IPS-18c (cell line): Measurements from ENCODE around the gene CIBAR2.
"Not testable (repeated sequence)": the region's sequence is repeated elsewhere in the genome, so short reads cannot be mapped to it uniquely, and the experiment has no call there.

Source experiments
- H3K4me3 ChIP-seq: 2 replicates; pipeline ENCODE4 v1.7.0; 2013; ENCODE audit warnings: low read depth, mild to moderate bottlenecking, low read length, moderate library complexity; ENCODE audit not compliant: insufficient read depth
- H3K9me3 ChIP-seq: one replicate; pipeline ENCODE4 v1.6.1; 2013; ENCODE audit warnings: mild to moderate bottlenecking, low read length, moderate library complexity; ENCODE audit not compliant: control insufficient read depth, insufficient read depth

The CIBAR2 gene

GRCh38 chr16:85134076-85134788 is 22.0 kb upstream of the CIBAR2 start:
- H3K4me3 ChIP-seq, result no peak overlapping the region
- no peaks in the 10 kb centered on the region for H3K9me3 ChIP-seq

DNA sequence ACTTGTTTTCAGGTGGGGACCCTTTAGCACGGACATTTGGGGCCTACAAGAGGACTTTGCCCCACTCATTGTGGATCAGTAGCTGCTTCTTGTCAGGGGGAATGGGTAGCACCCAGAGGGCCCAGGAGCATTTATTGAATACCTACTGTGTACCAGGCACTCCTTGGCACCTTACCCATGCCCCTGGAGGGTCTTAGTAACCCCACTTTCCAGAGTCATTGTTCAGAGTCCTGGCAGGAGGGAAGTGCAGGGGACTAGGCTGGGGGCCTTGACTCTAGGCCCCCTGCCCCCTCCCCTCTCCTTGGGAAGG is 21.0 kb upstream of the CIBAR2 start:
- no peaks in the 10 kb centered on the region for H3K9me3 ChIP-seq
- no peak overlapping the region for H3K4me3 ChIP-seq

DNA sequence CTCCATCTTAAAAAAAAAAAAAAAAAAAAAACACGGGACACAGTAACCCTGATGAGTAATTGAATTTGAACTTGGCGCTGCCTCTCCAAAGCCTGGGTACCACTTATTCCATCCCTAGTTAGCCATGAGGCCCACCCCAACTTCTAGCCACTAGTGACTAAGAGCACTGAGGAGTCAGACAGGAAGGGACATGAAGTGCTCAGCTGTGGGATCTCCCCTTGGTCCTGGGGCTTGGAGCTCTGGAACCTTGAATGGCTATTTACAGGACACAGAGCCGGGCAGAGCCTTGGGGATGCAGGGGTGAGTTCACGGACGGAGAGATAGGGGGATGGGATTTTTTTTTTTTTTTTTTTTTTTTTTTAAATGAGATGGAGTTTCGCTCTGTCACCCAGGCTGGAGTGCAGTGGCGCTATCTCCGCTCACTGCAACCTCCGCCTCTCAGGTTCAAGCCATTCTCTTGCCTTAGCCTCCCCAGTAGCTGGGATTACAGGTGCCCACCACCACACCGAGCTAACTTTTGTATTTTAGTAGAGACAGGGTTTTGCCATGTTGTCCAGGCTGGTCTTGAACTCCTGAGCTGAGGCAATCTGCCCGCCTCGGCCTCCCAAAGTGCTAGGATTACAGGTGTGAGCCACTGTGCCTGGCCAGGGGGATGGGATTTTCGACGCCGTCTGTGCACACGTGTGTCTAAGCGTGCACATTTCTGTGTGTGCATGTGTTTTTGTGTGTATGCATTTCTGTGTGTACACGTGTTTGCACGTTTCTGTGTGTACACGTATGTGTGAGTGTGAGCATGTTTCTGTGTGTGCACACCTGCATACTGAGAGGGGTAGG is 20.4 kb upstream of the CIBAR2 start:
- Histone ChIP-seq H3K4me3 (no peak overlapping the region), H3K9me3 (no peaks in the 10 kb centered on the region)

DNA sequence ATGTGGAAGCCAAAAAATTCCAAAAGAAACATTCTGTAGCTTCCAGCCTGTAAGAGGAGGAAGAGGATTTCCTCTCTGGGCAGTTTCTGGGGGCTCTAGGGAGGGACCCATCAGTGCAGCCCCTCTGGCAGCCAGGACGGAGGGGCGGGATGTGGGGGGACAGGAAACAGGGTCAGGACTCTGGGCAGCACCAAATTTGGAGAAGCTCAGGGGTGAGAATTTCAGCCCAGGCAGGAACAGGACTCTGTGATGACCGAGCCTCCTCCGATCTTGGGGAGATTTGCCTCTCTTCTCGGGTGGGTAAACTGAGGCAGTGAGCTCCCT is 18.4 kb upstream of the CIBAR2 start:
- Histone ChIP-seq H3K9me3 (no peaks in the 10 kb centered on the region), H3K4me3 (no peak overlapping the region)

DNA sequence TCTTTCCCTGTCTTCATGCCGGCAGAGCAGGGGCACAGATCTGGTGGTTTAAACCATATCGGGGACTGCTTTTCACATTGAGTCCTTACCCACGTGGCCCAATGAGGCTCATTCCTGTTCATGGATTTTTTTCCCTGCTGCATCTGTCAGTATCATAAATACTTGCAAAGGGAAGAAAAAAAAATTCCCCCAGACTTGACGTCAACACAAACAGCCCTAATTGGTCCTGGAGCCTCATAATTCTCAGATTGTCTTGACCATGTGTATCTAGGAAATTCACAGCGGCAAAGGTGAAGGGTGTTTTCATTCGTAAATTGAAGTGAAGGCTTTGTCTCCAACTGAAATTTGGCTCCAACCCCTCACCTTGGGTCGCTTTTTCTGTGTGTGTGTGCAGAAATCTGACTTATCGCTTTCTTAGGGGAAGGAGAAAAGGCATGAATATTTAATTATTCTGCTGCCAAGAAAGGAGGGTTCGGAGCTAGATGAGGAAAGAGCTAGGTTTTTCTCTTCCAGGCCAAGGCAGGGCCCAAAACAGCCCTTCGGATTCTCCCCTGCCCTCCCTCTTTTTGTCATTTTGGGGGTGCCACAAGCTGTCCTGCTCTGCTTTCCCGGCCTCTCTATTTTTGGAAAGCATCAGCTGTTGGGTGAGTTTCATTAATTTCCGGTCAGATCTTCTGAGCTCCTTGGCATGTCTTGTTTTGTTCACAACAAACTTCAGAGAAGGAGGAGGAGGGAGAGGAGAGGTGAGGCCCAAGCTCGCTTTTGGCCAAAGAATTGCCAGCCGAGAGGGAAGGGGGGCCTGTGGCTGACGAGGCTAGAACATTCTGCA is 17.8 kb upstream of the CIBAR2 start:
- Histone ChIP-seq H3K9me3 (no peaks in the 10 kb centered on the region), H3K4me3 (no peak overlapping the region)

DNA sequence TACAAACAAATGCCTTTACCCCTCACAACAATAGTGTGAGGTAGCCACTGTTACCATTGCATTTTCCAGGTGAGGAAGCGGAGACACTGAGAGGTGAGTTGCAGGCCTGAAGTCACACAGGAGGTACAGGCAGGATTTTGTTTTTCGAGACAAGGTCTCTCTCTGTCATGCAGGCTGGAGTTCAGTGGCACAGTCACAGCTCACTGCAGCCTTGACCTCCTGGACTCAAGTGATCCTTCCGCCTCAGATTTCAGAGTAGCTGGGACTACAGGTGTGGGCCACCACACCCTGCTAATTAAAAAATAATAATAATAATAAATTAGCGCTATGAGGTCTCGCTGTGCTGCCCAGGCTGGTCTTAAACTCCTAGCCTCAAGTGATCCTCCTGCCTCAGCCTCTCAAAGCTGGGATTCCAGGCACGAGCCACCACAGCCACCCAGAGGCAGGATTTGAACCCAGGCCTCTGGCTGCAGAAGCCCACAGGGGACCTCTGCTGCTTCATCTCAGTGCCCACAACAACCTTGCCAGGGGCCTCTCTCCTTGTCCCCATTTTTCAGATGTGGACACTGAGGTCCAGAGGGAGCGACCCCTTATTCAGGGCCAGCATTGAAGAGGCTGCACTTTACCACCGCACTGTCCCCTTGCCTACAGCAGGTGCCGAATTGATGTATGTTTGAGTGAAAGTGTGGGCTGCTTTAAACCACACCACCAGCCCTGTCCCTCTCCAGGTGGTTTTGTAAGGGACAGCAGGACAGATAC is 16.0 kb upstream of the CIBAR2 start:
- H3K9me3 ChIP-seq, result no peaks in the 10 kb centered on the region
- H3K4me3 ChIP-seq, result no peak overlapping the region

GRCh38 chr16:85127379-85127723 is 15.1 kb upstream of the CIBAR2 start:
- H3K9me3 ChIP-seq, result no peaks in the 10 kb centered on the region

DNA sequence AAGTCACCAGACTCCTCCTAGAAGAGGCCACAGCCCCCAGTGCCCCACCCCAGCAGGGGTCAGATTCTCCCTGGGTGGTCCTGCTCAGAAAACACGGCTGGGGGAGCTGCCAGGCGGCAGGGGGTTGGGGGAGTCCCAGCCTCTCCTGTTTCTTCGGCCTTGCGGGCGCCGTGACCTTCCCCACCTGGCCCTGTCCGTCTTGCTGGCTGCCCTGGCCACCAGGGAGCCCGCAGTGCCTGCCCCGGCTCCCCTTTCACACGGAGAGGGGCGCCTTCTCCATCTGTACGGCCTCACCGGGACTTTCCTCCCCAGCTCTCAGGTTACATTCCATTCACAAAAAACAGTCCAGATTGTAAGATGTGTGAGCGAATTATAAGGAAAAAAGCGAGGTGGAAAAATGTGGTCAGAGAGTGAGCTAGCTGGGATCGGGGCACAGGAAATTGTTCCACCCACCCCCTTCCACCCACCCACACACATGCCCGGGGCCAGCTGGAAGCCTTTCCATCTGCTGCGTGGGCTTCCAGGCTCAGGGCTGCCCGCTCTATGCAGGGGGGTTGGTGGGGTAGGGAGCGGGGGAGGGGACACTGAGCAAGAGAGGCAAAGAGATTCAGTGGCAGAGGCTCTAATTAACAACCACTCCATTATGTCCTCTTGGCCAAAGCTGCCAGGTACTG is 14.6 kb upstream of the CIBAR2 start:
- no peak overlapping the region for H3K4me3 ChIP-seq
- no peaks in the 10 kb centered on the region for H3K9me3 ChIP-seq

More at GRCh38 chr16:85127379-85127723, 15.1 kb upstream of the CIBAR2 start:
- H3K4me3 ChIP-seq, result no peak overlapping the region

DNA sequence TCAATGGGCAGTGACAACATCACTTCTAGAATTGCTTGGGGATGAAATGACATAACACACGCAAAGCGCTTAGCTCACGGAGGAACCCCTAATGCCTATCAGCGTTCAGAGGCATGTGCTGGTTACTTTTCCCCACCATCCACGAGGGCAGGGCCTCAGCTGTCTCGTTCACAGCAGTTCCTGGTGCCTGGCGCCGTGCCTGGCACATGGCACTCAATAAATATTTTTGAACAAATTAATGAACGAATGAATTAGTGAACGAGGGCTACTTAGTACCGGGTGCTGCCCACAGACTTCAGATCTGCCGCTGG is 14.1 kb upstream of the CIBAR2 start:
- Histone ChIP-seq H3K9me3 (no peaks in the 10 kb centered on the region), H3K4me3 (no peak overlapping the region)

DNA sequence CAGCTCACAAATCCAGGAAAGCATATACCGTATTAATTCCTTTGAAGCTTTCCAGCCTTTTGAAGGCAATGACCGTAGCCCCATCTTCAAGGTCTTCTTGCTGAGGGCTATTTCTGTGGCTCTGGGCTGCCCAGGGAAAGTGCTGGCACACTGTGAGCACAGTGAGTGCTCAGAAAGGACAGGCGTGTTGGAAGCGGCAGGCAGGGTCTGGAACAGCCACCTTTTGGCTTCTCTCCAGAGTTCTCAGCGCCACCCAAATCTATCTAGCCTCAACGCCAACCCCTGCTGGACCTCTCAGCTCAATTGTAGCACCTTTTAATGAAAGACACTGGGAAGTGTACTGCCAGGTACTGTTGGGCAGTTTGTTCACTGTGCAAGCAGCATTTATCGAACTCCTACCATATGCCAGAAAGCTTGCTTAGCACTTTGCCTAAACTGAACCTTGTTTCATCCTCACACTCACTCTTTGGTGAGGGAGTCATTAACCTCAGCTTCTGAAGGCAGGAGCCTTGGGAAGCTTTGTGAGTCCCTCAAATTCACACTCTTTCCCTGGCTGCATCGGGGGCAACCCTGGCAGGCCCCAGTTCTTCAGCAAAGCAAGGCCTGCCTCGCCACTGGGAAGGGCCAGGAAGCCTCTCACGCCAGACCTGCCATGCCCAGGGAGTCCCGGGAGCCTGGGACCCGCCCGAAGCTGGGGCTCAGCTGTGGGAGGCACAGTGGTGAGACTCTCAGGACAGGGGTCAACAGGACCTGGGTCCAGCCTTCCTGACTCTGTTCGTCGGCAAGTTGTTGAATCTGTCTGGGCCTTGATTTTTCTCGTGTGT is 13.5 kb upstream of the CIBAR2 start:
- H3K9me3 ChIP-seq, result no peaks in the 10 kb centered on the region
- H3K4me3 ChIP-seq, result no peak overlapping the region

GRCh38 chr16:85124636-85125346 is 12.5 kb upstream of the CIBAR2 start:
- Histone ChIP-seq H3K9me3 (no peaks in the 10 kb centered on the region), H3K4me3 (no peak overlapping the region)

GRCh38 chr16:85123891-85124635 is 11.8 kb upstream of the CIBAR2 start:
- H3K9me3 ChIP-seq, result no peaks in the 10 kb centered on the region
- H3K4me3 ChIP-seq, result no peak overlapping the region

DNA sequence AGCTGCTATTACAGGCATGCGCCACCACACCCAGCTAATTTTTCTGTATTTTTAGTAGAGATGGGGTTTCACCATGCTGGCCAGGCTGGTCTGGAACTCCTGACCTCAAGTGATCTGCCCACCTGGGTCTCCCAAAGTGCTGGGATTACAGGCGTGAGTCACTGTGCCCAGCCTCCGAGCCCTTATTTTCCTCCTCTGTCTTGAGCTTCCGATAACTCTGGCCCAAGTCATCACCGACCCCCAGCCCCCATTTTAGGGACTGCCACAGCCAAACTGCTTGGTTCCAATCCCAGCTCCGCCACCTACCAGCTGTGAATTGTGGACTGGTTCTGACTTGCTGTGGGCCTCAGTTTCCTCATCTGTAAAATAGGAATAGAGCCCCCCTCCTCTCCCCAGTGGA is 11.2 kb upstream of the CIBAR2 start:
- not testable (repeated sequence) for H3K4me3 ChIP-seq, H3K9me3 ChIP-seq

DNA sequence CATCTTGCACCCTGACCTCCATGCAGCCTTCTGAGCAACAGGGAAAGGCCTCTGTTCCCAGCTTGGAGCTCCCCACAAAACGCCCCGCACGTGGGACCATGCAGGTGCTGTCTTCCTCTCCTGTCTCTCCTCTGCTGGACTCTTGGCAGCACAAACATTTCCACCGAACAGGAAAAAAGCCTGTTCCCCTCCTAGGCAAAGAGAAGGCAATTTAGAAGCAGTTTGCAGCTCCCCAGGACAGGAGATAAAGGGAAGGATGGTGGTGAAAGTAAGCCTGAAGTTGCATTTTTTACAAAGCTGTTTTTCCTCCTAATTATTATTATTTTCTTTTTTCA is 7.7 kb upstream of the CIBAR2 start:
- Histone ChIP-seq H3K4me3 (no peak overlapping the region), H3K9me3 (no peaks in the 10 kb centered on the region)

DNA sequence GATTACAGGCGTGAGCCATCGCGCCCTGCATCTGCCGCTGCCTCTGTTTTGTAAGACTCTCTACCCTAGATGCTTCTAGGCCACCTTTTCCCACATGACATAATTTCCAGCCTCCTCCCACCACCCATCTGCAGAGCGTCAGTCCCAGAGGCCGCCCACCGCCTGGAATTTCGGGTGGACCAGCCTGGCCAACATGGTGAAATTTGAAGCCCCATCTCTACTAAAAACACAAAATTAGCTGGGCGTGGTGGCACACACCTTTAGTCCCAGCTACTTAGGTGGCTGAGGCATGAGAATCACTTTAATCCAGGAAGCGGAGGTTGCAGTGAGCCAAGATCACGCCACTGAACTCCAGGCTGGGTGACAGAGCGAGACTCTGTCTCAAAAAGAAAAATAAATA is 5.1 kb upstream of the CIBAR2 start:
- Histone ChIP-seq H3K9me3 (no peaks in the 10 kb centered on the region), H3K4me3 (no peak overlapping the region)
